Measurements from ENCODE around the gene UBE2D1. TPM values are rescaled to one million over a fixed set of nuclear protein-coding genes. Genes with fewer than 3 reads are reported as not detected.

Gene UBE2D1
- total and polyA plus RNA-seq, 2 experiments from 2014 or later = 22.1 to 26.6 TPM

- no peak overlapping the region for H3K27ac ChIP-seq
- H3K4me3 ChIP-seq = no peak overlapping the region
- 84% methylated on average over 3 of the region's 3 CpGs for WGBS (ENCODE audit: low lambda C conversion rate, missing lambda C conversion rate)
- H4K20me1 ChIP-seq (ENCODE audit: insufficient read depth, poor library complexity, severe bottlenecking) = no peaks in the 10 kb centered on the region
- no peaks in the 10 kb centered on the region for H3K9me2 ChIP-seq (replicated peaks; ENCODE audit: insufficient read depth)
- DNase-seq (ENCODE audit: low spot score) = no peak
- H3K27me3 ChIP-seq = no peaks in the 10 kb centered on the region
- H3K36me3 ChIP-seq (replicated peaks; ENCODE audit: insufficient read depth, low read depth) = no peaks in the 10 kb centered on the region
- TF ChIP-seq EZH2phosphoT487 (IDR thresholded peaks at IDR 0.05; ENCODE audit: low read depth, severe bottlenecking, unreplicated experiment) (no peak), CTCF (IDR thresholded peaks at IDR 0.05; ENCODE audit: poor library complexity) (no peak), EZH2 (IDR thresholded peaks at IDR 0.05; ENCODE audit: borderline replicate concordance) (no peak)
- H3K4me2 ChIP-seq = no peak overlapping the region
- no peak overlapping the region for H2AFZ ChIP-seq
- no peaks in the 10 kb centered on the region for H3K79me2 ChIP-seq
- no peaks in the 10 kb centered on the region for H3K4me1 ChIP-seq (ENCODE audit: insufficient read depth)
- no peaks in the 10 kb centered on the region for H3K9me3 ChIP-seq (ENCODE audit: low read depth)
Measured at GRCh38 chr10:58322072-58322834, 12.6 kb upstream of the UBE2D1 start.

GRCh38 chr10:58322835-58323209 lies 12.0 kb upstream of the UBE2D1 start:
- TF ChIP-seq EZH2phosphoT487 (IDR thresholded peaks at IDR 0.05; ENCODE audit: low read depth, severe bottlenecking, unreplicated experiment) (no peak), EZH2 (IDR thresholded peaks at IDR 0.05; ENCODE audit: borderline replicate concordance) (no peak), CTCF (IDR thresholded peaks at IDR 0.05; ENCODE audit: poor library complexity) (no peak)
- Histone ChIP-seq H3K4me2 (no peak overlapping the region), H3K79me2 (no peaks in the 10 kb centered on the region), H4K20me1 (ENCODE audit: insufficient read depth, poor library complexity, severe bottlenecking) (no peaks in the 10 kb centered on the region), H3K9me3 (ENCODE audit: low read depth) (no peaks in the 10 kb centered on the region), H3K36me3 (replicated peaks; ENCODE audit: insufficient read depth, low read depth) (no peaks in the 10 kb centered on the region), H3K27me3 (no peaks in the 10 kb centered on the region), H3K4me3 (no peak overlapping the region), H2AFZ (no peak overlapping the region), H3K9me2 (replicated peaks; ENCODE audit: insufficient read depth) (no peaks in the 10 kb centered on the region), H3K4me1 (ENCODE audit: insufficient read depth) (no peaks in the 10 kb centered on the region), H3K27ac (no peak overlapping the region)
- 63% methylated on average over 1 of the region's 1 CpG for WGBS (ENCODE audit: low lambda C conversion rate, missing lambda C conversion rate)
- no peak for DNase-seq (ENCODE audit: low spot score)

- H4K20me1 ChIP-seq (ENCODE audit: insufficient read depth, poor library complexity, severe bottlenecking) = no peaks in the 10 kb centered on the region
- no peaks in the 10 kb centered on the region for H3K36me3 ChIP-seq (replicated peaks; ENCODE audit: insufficient read depth, low read depth)
- TF ChIP-seq EZH2phosphoT487 (IDR thresholded peaks at IDR 0.05; ENCODE audit: low read depth, severe bottlenecking, unreplicated experiment) (no peak), EZH2 (IDR thresholded peaks at IDR 0.05; ENCODE audit: borderline replicate concordance) (no peak), CTCF (IDR thresholded peaks at IDR 0.05; ENCODE audit: poor library complexity) (no peak)
- H3K9me2 ChIP-seq (replicated peaks; ENCODE audit: insufficient read depth) = no peaks in the 10 kb centered on the region
- H3K27ac ChIP-seq = no peak overlapping the region
- no peaks in the 10 kb centered on the region for H3K4me1 ChIP-seq (ENCODE audit: insufficient read depth)
- H3K27me3 ChIP-seq = no peaks in the 10 kb centered on the region
- no peaks in the 10 kb centered on the region for H3K79me2 ChIP-seq
- no peak overlapping the region for H3K4me3 ChIP-seq
- no peak for DNase-seq (ENCODE audit: low spot score)
- H3K4me2 ChIP-seq = no peak overlapping the region
- 70% methylated on average over 23 of the region's 25 CpGs for WGBS (ENCODE audit: low lambda C conversion rate, missing lambda C conversion rate)
- H2AFZ ChIP-seq = no peak overlapping the region
- no peaks in the 10 kb centered on the region for H3K9me3 ChIP-seq (ENCODE audit: low read depth)
Measured at GRCh38 chr10:58326967-58327381, 7.8 kb upstream of the UBE2D1 start.
